KG1 (cell line): ENCODE data around the gene PHF13.

ENCODE experiments used
- DNase-seq: peaks from one replicate; lab custom pipeline; 2025; lab: John Stamatoyannopoulos, UW

The PHF13 gene

GRCh38 chr1:6613361-6614018, at the start of gene PHF13:
PHF13 (plus strand) TSS chr1:6613731; CDS start chr1:6614067, 336 bp downstream.
- peak; percentile 92 for DNase-seq

DNA sequence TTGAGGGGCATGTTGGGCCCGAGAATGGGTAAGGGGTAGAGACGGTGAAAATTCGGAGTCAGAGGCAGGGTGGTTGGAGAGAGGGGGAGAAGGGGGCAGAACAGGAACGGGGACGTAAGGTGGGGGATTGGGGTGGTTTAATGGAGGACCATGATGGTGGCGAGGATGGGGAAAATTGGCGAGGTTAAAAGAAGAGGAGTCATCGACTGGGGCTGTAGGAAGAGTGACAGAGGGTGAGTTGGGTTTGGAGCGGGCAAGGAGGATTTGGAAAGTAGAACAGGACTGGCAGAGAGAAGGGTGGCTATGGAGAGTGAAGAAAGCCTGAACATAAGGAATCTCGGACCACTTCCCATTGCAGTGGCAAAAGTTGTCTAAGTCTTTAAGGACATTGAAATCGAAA, 44.5 kb upstream of the PHF13 start:
- DNase-seq = no peak

DNA sequence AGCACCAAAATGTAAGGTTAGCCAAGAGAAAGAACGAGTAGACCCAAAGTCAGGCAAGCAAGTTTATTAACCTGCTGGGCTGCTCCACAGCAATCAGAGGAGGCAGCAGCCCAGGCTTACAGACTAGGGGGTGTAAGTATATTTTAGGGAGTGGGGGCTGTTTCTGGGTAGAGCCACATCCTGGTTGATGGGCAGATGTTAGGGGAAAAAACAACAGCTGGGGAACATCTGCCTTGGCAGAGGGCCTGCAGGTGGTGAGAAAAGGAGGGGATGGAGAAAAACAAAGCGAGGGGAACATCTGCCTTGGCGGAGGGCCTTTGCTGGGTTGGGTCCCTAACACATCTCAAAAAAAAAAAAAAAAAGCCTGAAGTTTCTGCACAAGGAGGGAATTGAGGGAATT, 43.4 kb upstream of the PHF13 start:
- no peak for DNase-seq

- no peak for DNase-seq
Measured at GRCh38 chr1:6570987-6571386, 42.5 kb upstream of the PHF13 start.

DNA sequence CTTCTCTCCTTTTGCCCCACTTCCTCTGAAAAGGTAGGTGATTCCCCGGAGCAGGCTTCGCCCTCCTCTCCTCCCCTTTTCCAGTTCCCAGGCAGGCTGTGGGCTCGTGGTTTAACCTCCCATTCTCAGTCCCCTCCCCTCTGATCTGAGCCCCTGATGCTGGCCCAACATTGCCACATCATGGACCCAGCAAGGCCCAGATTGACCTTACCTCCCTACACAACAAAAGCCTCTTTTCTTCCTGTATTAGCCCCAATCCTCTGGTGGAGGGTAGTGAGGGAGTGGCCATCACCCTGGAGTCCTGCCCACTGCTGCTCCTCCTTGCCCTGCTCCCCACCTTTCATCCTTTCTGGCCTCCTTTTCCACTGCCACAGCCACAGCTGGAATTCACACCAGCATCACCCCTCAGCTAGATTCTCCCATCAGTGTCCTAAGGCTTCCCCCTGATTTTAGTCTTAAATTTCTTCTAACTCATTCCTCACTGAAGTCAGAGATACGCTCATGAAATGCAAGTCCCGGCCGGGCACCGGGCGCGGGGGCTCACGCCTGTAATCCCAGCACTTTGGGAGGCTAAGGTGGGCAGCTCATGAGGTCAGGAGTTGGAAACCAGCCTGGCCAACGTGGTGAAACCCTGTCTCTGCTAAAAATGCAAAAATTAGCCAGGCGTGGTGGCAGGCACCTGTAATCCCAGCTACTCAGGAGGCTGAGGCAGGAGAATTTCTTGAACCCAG, 40.7 kb upstream of the PHF13 start:
- no peak for DNase-seq

GRCh38 chr1:6574025-6574620, 39.4 kb upstream of the PHF13 start:
- DNase-seq = no peak

- no peak for DNase-seq
Measured at GRCh38 chr1:6574818-6575217, 38.7 kb upstream of the PHF13 start.

GRCh38 chr1:6577831-6578525, 35.6 kb upstream of the PHF13 start:
- no peak for DNase-seq

GRCh38 chr1:6578624-6579373, 34.7 kb upstream of the PHF13 start:
- DNase-seq = no peak

- peak; percentile 93 for DNase-seq
Measured at GRCh38 chr1:6579374-6580118, 34.0 kb upstream of the PHF13 start, which contains the start of gene ZBTB48. ZBTB48 (plus strand) TSS chr1:6579994; CDS start chr1:6580610, 616 bp downstream.

DNA sequence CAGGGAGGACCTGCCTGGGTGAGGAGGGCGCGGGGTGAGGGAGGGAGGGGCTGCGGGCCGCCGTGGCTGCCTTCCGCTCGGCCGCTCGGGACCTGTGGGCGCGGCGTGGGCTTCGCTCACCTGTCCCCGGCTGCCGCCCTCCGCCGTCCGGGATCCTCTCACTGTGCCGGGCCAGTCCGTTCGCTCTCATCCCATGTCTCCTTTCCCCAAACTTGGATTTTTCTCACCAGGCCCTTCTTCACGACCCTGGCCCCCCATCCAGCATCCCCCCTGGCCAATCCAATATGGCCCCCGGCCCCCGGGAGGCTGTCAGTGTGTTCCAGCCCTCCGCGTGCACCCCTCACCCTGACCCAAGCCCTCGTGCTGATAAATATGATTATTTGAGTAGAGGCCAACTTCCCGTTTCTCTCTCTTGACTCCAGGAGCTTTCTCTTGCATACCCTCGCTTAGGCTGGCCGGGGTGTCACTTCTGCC, 33.4 kb upstream of the PHF13 start:
- DNase-seq = peak; percentile 13

- DNase-seq = no peak
Measured at GRCh38 chr1:6580593-6581409, 32.7 kb upstream of the PHF13 start.

DNA sequence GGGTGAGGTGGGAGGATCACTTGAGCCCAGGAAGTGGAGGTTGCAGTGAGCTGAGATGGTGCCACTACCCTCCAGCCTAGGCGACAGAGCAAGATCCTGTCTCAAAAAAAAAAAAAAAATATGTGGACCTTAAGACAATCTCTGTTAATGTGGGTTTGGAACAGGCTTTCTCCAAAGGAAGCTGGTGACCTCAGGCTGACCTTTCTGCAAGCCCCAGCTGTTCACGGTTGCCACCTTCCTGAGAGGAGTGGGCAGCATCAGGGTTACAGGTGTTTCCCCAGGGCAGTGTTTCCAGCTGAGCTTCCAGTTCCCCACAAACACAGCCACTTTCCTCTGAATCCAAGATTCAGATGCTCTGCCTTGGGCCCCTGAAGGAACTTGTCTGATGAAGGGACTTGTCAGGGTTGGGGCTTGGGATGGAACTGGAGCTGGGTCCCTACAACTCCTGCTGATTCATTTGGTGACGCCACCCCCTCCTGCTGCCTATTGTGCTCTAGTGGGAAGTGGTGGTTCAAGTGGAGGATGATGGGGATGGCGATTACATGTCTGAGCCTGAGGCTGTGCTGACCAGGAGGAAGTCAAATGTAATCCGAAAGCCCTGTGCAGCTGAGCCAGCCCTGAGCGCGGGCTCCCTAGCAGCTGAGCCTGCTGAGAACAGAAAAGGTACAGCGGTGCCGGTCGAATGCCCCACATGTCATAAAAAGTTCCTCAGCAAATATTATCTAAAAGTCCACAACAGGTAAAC, 31.8 kb upstream of the PHF13 start:
- DNase-seq = no peak

DNA sequence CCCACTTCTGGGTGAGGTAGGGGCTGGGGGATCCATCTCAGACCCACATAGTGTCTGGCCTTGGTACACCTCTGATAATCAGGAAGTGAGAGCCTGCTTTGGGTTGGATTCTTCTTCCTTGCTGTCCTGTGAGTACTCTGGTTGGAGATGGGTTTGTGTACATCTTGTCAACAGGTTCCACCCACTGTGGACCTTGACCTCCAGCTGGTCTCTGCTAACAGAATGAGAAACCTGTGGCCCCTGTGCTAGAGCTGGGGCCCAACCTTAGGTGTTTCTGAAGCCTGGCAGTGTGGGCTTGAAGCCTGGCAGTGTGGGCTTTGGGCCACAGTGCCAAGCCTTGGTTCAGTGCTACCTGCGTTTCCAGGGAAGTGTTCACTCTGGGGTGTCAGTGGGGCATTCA, 31.2 kb upstream of the PHF13 start:
- DNase-seq = no peak

DNA sequence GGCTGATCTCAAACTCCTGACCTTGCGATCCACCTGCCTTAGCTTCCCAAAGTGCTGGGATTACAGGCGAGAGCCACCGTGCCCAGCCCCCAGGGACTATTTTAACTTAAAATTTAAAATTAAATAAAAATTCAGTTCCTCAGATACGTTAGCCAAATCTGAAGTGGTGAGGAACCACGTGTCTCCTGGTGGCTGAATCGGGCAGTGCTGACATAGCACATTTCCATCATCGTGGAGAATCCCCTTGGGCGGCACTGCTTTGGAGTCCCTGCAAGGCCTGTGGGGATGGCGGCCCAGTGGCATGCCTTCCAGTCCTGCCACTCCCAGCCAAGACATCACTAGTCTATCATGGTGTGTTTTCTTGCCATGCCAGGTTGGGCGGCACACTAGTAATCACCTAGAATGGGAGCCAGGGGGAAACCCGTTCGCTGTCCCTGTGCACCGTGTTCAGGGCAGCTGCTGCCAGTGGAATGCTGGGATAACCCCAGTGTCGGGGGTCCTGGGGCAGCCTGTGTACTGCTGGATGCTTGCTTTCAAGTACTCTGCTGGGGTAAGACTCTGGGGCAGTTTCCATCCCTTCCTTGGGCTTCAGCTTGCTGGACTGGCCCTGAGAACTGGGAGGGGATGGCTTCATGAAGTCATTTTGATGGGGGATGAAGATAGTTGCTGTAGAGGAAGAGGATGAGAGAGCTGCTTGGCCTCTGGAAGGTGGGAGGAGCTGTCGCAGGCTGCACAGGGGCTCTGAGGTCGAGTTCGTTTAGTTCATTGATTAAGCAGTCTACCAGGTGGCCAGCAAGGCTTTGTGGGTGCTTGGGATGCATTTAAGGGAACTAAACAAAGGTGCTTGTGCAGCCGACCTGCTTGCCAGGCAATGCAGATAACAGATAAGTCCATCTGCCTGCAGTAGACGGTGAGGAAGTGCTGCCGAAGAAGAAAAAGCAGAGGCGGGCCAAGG, 29.1 kb upstream of the PHF13 start:
- no peak for DNase-seq

GRCh38 chr1:6585081-6585722, 28.3 kb upstream of the PHF13 start:
- DNase-seq = no peak

DNA sequence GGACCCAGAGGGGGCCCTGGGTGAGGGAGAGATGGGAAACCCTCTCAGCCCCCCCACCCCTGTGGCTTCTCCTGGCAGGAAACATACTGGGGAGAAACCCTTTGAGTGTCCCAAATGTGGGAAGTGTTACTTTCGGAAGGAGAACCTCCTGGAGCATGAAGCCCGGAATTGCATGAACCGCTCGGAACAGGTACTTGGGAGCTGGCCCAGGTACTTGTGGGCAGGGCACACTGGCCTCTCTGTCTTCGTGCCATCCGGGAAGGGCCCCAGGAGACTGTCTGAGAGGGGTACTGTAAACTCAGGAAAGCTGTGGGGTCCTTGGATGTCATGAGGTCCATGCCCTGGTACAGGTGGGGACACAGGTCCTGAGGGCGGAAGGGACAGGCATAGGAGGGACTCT, 27.7 kb upstream of the PHF13 start:
- no peak for DNase-seq

GRCh38 chr1:6586404-6586816, 27.1 kb upstream of the PHF13 start:
- no peak for DNase-seq
